ENCODE measurements around the gene GDF15. TPM values are rescaled to one million over a fixed set of nuclear protein-coding genes. Genes with fewer than 3 reads are reported as not detected.

GDF15 gene
- total and polyA plus RNA-seq, 2 donors (not counting 3 experiments of a cell fraction or from before 2014, with no cell fraction given) = 165 to 206 TPM

GRCh38 chr19:18433735-18434398 lies 47.9 kb downstream of the GDF15 start:
- POLR2A ChIA-PET = no interaction called here
- dilution Hi-C loops (cut with MboI; ENCODE audit: extremely low pct_ligation_motif_present, low sequenced_read_pairs) (no loop called here), intact Hi-C loops (cut with micrococcal nuclease) (no loop called here)
- no peak overlapping the region for H3K4me2 ChIP-seq (ENCODE audit: insufficient read depth, low read length)
- DNase-seq (ENCODE audit: low read depth, low spot score) = no peak
- no peak for TF ChIP-seq MYC (IDR thresholded peaks at IDR 0.05; ENCODE audit: low read depth, low read length)
- TF ChIP-seq GATA2 (IDR thresholded peaks at IDR 0.05; ENCODE audit: insufficient read depth, insufficient read length, low read depth, low read length) = no peak
- TF ChIP-seq MAX (IDR thresholded peaks at IDR 0.05; ENCODE audit: insufficient read depth, insufficient read length) = no peak
- no peak for TF ChIP-seq JUN (IDR thresholded peaks at IDR 0.05; ENCODE audit: borderline replicate concordance, insufficient read depth, insufficient read length, low read depth)
- no peak for TF ChIP-seq CTCF (IDR thresholded peaks at IDR 0.05; ENCODE audit: extremely low read depth in 1 of 2, insufficient read depth in 1 of 2, low read depth in 1 of 2, low read length in 2 of 2)
- no peak for TF ChIP-seq POLR2A (IDR thresholded peaks at IDR 0.05; ENCODE audit: low read depth, low read length)
- peak; percentile 0 for TF ChIP-seq POLR2AphosphoS5 (IDR thresholded peaks at IDR 0.05; ENCODE audit: insufficient read depth, low read depth, low read length)
- no peak for TF ChIP-seq EZH2 (IDR thresholded peaks at IDR 0.05; ENCODE audit: borderline replicate concordance, low read depth, low read length, severe bottlenecking)
- CTCF ChIA-PET = no interaction called here
- BruUV-seq (replicated peaks) = TSS peak; percentile 91
- peaks cover 19% of the 10 kb centered on the region for H3K4me1 ChIP-seq (ENCODE audit: control insufficient read depth, extremely low read depth, insufficient read depth, low read length)
- no peak overlapping the region for H3K27ac ChIP-seq (ENCODE audit: insufficient read depth, low read depth, low read length)
- H3K9me1 ChIP-seq (replicated peaks; ENCODE audit: control insufficient read depth, extremely low read depth, insufficient read depth, low read length) = no peaks in the 10 kb centered on the region
- no peak for FAIRE-seq
- peaks cover 2% of the 10 kb centered on the region for H3K79me2 ChIP-seq (ENCODE audit: control insufficient read depth, insufficient read depth, low read length)
- no peaks in the 10 kb centered on the region for H4K20me1 ChIP-seq (replicated peaks; ENCODE audit: control insufficient read depth, extremely low read depth, insufficient read depth, low read length)
- H3K4me3 ChIP-seq (replicated peaks in 1 of 3; ENCODE audit: insufficient read depth in 1 of 3, low read depth in 1 of 3, low read length in 3 of 3) = peak overlapping the region in 1 of 3 experiments; percentile 69
- no peaks in the 10 kb centered on the region for H3K27me3 ChIP-seq (ENCODE audit: control insufficient read depth in 2 of 2, insufficient read depth in 2 of 2, low read length in 2 of 2)
- H2AFZ ChIP-seq (ENCODE audit: low read depth, low read length) = no peak overlapping the region
- no peak overlapping the region for H3K9ac ChIP-seq (replicated peaks; ENCODE audit: extremely low read depth, insufficient read depth, low read length)
- H3K36me3 ChIP-seq (ENCODE audit: control insufficient read depth in 2 of 2, extremely low read depth in 1 of 2, insufficient read depth in 2 of 2, low read length in 2 of 2) = peaks cover 0 to 2% of the 10 kb centered on the region in 2 experiments
- no peaks in the 10 kb centered on the region for H3K9me3 ChIP-seq (replicated peaks; ENCODE audit: control insufficient read depth, insufficient read depth, low read length)

Data from endothelial cell of umbilical vein (primary cell).